Left lung (tissue), 10 donors: ENCODE measurements around the gene TMEM218. TPM values are rescaled to one million over a fixed set of nuclear protein-coding genes. Genes with fewer than 3 reads are reported as not detected.
A peak's percentile ranks its signal among the peaks of the same experiment; 100 is the strongest.

ENCODE experiments used
- ATAC-seq: fragments of 200-7000 bp; cut with Tn5 transposase; one replicate; pipeline ENCODE4 v1.9.1; 2020; ENCODE audit warnings: moderate library complexity
- DNase-seq, 4 donors: peaks; one replicate each; pipeline ENCODE4 v3.0.0-alpha.2; 2013 to 2020
- H3K27ac ChIP-seq, 2 donors: fragments of 200-600 bp; sonication (generic) in 1 of 2; one replicate each; pipeline versions ENCODE4 v1.5.0 to v1.8.0; 2020 to 2021
- H3K27me3 ChIP-seq, 2 donors: fragments of 200-600 bp; sonication (generic) in 1 of 2; one replicate each; pipeline versions ENCODE4 v1.5.0 to v1.8.0; 2020 to 2021
- H3K36me3 ChIP-seq, 2 donors: fragments of 200-600 bp; sonication (generic) in 1 of 2; one replicate each; pipeline versions ENCODE4 v1.5.0 to v1.8.0; 2020 to 2021
- H3K4me1 ChIP-seq, 2 donors: fragments of 200-600 bp; one replicate each; pipeline ENCODE4 v1.8.0; 2021
- H3K4me3 ChIP-seq, 2 donors: fragments of 200-600 bp; sonication (generic) in 1 of 2; one replicate each; pipeline versions ENCODE4 v1.5.0 to v1.8.0; 2020 to 2021; ENCODE audit warnings: mild to moderate bottlenecking in 1 of 2
- H3K9me3 ChIP-seq, 2 donors: fragments of 200-600 bp; sonication (generic) in 1 of 2; one replicate each; pipeline versions ENCODE4 v1.5.0 to v1.8.0; 2020 to 2021
- intact Hi-C, 2 donors: fragments of 100-400 bp; cut with DNase I; formaldehyde crosslinking; loops; one replicate each; pipeline versions ENCODE4 v1.11.2 to v1.14.2; 2022
- polyA plus RNA-seq, 6 donors: library from polyadenylated mRNA; unstranded; fragments of 120-200 nt; gene quantifications; one replicate each; pipeline ENCODE4 v1.2.1, GENCODE V29; 2013; ENCODE audit not compliant: insufficient read length in 6 of 6
- total RNA-seq, 2 donors: library from RNA; stranded (reverse); fragmentation: NEBNext Ultra II Directional; extraction: Animal tissue kit (Norgen Biotek cat#: 25700); gene quantifications; one replicate each; pipeline ENCODE4 v1.2.1, GENCODE V29; 2021
- TF ChIP-seq, protein P1 (sequence below), 2 donors: fragments of 200-600 bp; sonication (generic) in 1 of 2; IDR thresholded peaks; one replicate each; pipeline versions ENCODE4 v1.5.0 to v1.8.0; 2021; ENCODE audit warnings: antibody characterized with exemption in 2 of 2
- donor health status: DM: no; HTN: yes; CAD: no.
- donor health status: DM: no; HTN: no; CAD: no.

Gene TMEM218
- total and polyA plus RNA-seq, 8 donors: 19.9 to 58.7 (median 53.0) TPM

DNA sequence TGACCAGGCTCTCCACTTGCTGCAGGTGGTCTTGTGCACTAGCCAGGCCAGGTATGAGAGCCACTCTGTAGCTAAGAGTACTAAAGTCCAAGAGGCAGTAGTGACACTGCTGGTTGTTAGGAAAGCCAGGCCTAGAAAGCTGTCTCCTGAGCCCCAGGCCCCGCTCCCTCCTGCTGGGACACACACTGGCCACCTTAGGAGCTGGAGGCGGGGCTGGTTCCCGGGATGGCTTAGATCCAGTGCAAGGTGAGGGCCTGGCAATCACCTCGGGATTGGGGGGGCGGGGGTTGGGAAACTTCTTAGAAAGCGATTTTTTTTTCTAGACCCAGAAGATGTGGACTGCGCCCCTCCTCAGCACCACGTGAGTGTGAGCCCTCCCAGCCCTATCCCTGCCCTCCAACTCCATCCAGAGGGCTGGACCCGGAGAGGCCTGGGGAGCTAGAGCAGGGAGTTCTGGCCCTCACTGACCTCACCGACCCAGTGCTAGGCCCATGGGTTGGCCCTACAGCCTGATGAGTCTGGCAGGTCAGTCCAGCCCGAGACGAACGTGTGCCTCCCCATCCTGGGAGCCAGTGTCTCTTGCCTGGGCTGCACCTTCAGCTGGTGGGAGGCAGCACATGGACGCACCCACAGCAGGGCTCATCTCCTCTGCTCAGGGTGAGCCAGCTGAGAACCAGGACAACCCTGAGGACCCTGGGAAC lies 30.2 kb downstream of the TMEM218 start:
- Histone ChIP-seq H3K4me1 (no peaks in the 10 kb centered on the region), H3K36me3 (peaks cover 0 to 3% of the 10 kb centered on the region in 2 donors), H3K27me3 (peaks cover 0 to 6% of the 10 kb centered on the region in 2 donors), H3K27ac (no peak overlapping the region), H3K9me3 (no peaks in the 10 kb centered on the region), H3K4me3 (no peak overlapping the region)
- ATAC-seq: no peak
- no peak for DNase-seq
- intact Hi-C loops: no loop called here
- TF ChIP-seq, protein P1, sequence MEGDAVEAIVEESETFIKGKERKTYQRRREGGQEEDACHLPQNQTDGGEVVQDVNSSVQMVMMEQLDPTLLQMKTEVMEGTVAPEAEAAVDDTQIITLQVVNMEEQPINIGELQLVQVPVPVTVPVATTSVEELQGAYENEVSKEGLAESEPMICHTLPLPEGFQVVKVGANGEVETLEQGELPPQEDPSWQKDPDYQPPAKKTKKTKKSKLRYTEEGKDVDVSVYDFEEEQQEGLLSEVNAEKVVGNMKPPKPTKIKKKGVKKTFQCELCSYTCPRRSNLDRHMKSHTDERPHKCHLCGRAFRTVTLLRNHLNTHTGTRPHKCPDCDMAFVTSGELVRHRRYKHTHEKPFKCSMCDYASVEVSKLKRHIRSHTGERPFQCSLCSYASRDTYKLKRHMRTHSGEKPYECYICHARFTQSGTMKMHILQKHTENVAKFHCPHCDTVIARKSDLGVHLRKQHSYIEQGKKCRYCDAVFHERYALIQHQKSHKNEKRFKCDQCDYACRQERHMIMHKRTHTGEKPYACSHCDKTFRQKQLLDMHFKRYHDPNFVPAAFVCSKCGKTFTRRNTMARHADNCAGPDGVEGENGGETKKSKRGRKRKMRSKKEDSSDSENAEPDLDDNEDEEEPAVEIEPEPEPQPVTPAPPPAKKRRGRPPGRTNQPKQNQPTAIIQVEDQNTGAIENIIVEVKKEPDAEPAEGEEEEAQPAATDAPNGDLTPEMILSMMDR (IDR thresholded peaks at IDR 0.05): no peak

DNA sequence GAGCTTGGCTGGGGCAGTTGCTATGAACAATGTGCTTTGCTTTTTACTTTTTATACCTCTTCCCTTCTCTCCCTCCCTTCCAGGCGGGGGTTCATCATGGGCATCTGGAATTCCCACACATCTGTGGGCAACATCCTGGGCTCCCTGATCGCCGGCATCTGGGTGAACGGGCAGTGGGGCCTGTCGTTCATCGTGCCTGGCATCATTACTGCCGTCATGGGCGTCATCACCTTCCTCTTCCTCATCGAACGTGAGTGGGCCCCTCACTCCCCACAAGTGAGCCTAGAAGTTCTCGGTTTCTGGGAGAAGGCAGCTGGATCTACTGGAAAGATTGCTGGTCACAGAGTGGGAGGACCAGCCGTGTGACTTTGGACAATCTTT lies 30.9 kb downstream of the TMEM218 start:
- H3K27me3 ChIP-seq: peaks cover 0 to 6% of the 10 kb centered on the region in 2 donors
- TF ChIP-seq, protein P1 (IDR thresholded peaks at IDR 0.05): no peak
- H3K4me3 ChIP-seq: no peak overlapping the region
- peaks cover 0 to 3% of the 10 kb centered on the region in 2 donors for H3K36me3 ChIP-seq
- no peak overlapping the region for H3K27ac ChIP-seq
- no peak for DNase-seq
- H3K9me3 ChIP-seq: no peaks in the 10 kb centered on the region
- no peak for ATAC-seq
- H3K4me1 ChIP-seq: no peaks in the 10 kb centered on the region
- intact Hi-C loops: no loop called here

DNA sequence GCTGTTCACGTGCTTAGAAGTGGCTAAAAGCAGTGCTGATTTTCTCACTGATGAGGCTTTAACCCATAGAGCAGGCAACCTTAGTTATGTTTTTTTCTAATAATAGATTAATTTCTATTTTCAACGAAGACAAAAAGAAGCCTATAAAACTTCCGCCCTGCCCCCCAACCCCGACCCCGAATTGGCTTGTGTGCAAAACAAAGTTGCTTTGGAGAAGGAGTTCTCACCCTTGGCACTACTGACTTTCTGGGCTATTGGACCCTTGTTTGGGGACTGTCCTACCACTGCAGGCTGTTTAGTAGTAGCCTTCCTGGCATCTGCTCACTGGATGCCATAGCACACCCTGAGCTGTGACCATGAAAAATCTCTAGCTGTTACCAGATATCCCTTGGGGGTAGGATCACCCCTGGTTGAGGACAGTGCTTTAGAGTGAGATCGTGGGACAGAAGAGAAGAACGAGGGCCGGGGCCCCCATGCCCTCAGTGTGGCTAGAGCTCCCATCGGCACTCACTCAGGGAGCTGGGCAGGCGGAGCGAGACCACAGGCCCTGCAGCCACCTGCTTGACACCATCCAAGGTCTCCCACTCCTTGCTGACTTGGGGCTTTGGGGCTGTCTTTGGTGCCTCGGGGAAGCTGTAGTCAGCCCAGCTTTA lies 31.4 kb downstream of the TMEM218 start:
- Histone ChIP-seq H3K27ac (no peak overlapping the region), H3K4me3 (no peak overlapping the region), H3K27me3 (peaks cover 0 to 6% of the 10 kb centered on the region in 2 donors), H3K4me1 (no peaks in the 10 kb centered on the region), H3K36me3 (peaks cover 0 to 3% of the 10 kb centered on the region in 2 donors), H3K9me3 (no peaks in the 10 kb centered on the region)
- DNase-seq (no peak), ATAC-seq (no peak)
- TF ChIP-seq, protein P1 (IDR thresholded peaks at IDR 0.05): no peak
- intact Hi-C loops: no loop called here

DNA sequence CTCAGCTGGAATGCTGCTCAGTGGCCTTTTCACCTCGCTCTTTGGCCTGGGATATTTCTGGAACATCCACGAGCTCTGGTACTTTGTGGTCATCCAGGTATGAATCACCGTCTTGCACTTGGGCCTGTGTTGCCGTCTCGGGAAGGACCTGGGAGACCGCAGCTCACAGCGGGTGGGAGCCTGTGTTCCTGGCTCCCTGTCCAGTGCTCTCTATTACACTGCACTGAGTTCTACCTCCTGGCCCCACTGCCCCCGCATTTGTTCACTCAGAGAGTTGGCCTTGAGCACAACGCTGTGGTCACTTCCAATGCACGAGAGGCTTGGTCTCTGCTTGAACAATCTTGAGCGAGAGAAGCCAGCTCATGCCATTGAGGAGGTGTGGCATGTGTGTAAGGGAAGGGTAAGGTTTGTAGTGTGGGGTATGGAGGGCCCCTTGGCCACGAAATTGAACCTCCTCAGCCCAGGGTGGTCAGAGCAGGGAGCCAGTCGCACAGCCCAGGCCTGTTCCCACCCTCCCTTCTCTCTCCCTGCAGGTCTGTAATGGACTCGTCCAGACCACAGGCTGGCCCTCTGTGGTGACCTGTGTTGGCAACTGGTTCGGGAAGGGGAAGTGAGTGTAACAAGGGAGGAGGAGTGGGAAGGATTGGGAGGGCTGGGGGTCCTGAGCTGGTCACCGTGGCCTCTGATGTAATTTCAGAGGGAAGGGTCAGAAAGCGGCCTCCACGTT lies 32.1 kb downstream of the TMEM218 start:
- Histone ChIP-seq H3K4me1 (no peaks in the 10 kb centered on the region), H3K9me3 (no peaks in the 10 kb centered on the region), H3K27ac (no peak overlapping the region), H3K36me3 (peaks cover 0 to 3% of the 10 kb centered on the region in 2 donors), H3K4me3 (no peak overlapping the region), H3K27me3 (peaks cover 0 to 3% of the 10 kb centered on the region in 2 donors)
- TF ChIP-seq, protein P1 (IDR thresholded peaks at IDR 0.05): no peak
- peak; percentile 37 for ATAC-seq
- DNase-seq: no peak
- intact Hi-C loops: no loop called here
